HG03442 (cell line): ENCODE results near the gene FNTB.
A peak's percentile ranks its signal among the peaks of the same experiment; 100 is the strongest.

Experiments
- ATAC-seq: cut with Tn5 transposase; IDR thresholded peaks from one replicate; pipeline ENCODE4 v1.9.1; 2021; ENCODE audit warnings: mild to moderate bottlenecking, moderate library complexity; ENCODE audit not compliant: unreplicated experiment

The FNTB gene

GRCh38 chr14:64974563-64974962, 12.1 kb upstream of the FNTB start:
- ATAC-seq, result no peak

DNA sequence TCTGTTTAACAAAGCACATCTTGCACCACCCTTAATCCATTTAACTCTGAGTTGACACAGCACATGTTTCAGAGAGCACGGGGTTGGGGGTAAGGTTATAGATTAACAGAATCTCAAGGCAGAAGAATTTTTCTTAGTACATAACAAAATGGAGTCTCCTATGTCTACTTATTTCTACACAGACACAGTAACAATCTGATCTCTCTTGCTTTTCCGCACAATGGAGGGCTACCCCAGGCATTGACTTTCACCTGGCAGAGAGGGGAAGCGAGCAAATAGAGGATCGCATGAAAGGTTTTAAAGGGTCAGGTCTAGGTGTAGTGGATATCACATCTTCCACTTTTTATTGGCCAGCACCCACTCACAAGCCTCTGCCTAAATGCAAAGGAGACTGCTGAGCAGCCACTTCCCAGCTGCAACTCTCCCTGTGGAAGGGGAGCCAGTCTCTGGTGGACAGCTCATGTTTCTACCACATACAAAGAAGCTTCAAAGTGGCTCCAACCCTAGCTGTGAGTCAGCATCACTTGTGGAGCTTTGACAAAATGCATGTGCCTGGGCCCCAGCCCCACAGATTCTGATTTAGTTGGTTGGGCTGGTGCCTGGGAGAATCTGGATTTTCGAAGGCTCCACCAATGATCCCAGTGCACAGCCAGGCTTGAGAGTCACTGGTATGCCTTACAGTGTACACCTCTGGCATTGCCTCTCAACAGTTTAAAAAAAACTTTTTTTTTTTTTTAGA, 7.2 kb upstream of the FNTB start:
- ATAC-seq, result no peak

DNA sequence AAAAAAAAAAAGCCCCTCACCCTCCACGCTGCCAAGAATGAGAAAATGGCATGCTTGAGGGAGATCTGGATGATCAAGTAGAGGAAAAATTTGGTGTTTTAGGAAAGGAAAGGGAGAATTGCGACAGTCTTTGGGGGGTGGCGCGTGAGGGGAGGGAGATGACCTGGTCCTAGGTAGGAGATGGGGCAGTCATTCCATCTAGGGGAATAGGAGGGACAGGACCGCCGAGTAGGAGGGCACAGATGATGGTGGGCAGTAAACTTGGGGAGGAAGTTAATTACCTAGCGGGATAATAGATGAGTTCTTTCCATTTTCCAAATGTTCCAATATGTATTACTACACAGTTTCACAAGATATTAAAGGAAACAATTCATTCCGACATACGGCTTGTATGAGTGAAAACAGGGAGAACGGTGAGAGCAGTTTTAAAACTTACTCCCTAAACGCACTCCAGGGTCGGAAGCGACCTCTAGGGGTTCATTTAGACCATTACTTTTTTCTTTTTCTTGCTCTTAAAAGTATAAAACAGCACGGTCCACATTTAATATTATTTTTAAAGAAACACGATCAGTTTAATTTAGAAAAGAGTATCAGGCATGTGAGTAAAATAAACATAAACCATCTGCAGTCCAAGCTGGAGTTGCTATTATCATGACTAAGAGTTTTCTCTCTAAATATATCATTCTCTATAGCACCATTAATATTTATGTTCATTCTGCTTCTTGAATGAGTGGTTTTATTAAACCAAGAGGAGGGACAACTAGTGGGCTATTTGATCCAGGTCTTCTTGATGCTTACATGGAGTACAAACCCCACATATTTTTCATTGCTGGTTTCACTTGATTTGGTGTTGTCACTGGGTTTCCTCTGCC, 3.0 kb upstream of the FNTB start:
- no peak for ATAC-seq

DNA sequence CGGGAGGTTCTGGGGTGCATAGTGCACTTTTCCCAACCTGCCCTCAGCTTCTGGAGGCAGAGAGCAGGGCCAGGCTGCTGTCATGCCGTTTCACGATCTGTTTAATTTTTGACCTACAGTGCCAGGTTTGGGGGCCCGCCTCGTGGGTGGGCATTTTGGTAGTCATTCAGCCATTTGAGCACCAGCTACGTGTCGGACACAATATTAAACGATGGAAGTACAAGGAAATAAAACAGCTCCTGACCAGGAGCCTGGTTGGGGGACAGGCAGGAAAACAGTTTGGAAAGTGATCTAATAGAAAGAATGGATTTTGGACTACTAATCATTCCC, 708 bp downstream of the FNTB start:
- ATAC-seq, result no peak

GRCh38 chr14:64990296-64990695, 3.6 kb downstream of the FNTB start:
- ATAC-seq, result no peak

- ATAC-seq, result no peak
Measured at GRCh38 chr14:64990939-64991338, 4.2 kb downstream of the FNTB start.

DNA sequence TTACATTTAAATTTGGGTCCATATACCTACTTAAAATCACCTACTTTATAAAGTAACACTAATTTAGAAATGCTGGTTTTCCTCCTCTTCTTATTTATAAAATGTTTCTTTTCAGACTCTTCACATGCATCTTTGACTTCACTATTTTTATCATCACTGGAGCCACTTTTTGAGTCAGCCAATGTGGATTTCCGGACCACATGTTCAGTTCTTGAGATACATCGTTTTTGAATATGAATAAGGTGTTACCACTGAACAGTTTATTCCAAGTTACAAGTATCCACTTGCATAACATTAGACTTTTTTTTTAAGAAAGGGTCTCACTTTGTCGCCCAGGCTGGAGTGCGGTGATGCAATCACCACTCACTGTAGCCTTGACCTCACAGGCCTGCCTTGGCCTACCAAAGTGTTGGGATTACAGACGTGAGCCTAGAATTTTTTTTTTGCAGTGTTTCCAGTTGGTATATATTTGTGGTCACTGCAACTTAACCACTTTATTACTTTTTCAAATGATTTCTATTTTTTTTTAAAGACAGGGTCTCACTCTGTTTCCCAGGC, 5.7 kb downstream of the FNTB start:
- ATAC-seq, result peak; percentile 35

DNA sequence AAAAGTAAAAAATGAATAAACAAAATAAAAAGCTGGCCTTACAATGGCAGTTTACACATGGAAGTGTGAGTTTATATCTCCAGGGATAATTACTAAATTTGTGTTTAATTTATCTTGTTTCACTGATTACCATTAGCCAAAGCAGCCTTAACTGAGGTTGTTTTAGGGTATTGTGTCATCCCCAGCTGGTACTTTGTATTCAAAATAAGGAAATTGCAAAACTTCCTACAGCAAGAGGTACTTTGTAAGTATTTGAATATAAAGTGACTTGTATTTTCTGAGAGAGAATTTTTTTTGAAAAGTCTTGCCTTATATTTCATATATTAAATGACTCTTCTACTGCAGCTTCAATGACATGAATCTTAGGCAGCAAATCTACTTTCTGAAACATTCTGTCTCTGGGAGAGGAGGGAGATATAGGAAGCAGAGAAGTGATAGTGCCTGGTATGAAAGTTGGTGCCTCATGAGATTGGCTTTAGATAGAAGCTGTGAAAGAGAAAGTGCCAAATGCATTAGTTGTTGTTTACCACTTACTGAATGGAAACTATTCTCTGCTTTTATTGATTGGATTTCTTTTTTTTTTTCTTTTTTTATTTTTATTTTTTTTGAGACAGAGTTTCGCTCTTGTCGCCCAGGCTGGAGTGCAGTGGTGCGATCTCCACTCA, 6.7 kb downstream of the FNTB start:
- ATAC-seq, result no peak

GRCh38 chr14:64994540-64994939, 7.8 kb downstream of the FNTB start:
- ATAC-seq, result no peak

DNA sequence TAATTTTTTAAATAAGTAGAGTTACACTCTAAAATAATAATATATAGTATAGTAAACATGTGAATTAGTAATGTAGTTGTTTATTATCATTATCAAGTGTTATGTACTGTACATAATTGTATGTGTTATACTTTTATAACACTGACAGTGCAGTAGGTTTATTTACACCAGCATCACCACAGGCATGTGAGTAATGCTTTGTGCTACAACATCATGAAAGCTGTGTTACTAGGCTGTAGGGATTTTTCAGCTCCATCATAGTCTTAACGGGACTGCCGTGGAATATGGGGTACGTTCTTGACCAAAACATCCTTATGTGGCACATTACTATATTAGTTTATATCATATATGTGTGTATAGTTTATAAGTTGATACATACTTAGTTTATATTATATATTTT, 8.6 kb downstream of the FNTB start:
- no peak for ATAC-seq

DNA sequence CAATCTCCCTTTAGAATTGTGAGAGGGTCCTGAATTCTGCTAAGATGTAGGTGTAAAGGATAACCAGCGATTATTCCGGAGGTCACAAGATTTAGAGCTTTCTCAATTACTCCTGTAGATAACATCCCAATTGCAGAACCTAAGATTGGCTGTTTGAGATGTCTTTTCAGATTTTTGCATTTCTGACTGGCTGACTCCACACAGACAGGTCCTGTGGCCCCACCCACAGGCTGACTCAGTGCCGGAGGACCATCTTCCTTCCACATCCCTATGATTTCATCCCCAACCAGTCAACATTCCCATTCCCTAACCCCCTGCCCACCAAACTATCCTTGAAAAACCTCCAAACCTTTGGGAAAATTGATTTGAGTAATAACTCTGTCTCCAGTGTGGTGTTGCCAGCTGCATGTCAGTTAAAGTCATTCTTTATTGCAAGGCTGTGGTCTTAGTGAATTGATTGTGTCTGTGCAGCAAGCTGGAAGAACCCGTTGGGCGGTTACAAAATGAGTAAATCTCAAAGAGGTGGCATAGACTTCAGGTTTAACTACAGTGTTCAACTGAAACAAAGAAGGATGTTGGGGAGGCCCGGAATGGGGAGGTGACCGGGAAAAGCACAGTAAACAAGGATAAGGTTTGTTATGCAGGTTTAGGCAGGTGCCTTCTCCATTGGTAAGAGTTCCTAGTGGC, 10.6 kb downstream of the FNTB start:
- no peak for ATAC-seq

DNA sequence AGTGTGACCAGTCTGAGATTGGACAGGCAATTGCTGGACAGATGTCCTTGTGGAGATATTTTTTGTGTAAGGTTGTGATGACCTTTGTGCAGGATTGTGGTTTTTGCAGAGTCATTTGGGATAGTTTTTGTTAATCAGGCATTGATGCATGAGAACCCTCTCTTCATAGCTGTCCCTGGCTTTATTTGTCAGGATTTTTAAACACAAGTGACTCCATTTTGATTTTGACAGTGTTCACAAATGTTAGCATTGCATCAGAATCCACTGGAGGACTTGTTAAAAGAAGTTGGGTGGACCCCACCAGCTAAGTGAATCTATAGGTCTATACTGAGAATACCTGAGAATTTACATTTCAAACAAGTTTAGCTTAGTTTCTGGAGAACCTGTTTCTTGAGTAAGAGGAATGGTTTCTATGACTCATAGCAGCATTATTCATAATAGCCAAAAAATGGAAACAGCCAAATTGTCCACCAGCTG, 11.8 kb downstream of the FNTB start:
- ATAC-seq, result no peak

DNA sequence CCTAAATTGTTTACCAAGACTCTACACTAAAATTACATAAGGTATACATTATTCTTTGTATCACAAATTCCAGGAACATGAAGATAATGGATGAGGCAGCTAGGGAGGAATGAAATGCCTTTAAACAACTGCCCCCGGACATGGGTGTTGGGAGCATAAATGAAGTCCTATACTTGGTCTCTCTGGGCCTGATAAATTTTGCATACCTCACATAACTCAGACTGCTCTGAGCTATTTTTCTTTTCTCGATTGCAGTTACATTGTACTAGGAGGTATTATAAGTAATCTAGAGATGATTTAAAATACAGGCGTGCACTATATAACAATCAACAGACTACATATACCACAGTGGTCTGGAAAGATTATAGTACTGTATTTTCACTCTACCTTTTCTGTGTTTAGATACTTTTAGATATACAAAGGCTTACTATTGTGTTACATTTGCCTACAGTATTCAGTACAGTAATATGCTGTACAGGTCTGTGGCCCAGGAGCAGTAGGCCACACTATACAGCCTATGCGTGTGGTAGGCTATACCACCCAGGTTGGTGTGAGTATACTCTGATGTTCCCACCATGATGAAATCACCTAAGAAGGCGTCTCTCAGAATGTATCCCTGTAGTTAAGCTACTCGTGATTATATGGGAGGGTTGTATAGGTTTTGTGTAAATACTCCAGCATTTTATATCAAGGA, 14.3 kb downstream of the FNTB start:
- no peak for ATAC-seq

GRCh38 chr14:65001723-65002122, 15.0 kb downstream of the FNTB start:
- ATAC-seq, result no peak

DNA sequence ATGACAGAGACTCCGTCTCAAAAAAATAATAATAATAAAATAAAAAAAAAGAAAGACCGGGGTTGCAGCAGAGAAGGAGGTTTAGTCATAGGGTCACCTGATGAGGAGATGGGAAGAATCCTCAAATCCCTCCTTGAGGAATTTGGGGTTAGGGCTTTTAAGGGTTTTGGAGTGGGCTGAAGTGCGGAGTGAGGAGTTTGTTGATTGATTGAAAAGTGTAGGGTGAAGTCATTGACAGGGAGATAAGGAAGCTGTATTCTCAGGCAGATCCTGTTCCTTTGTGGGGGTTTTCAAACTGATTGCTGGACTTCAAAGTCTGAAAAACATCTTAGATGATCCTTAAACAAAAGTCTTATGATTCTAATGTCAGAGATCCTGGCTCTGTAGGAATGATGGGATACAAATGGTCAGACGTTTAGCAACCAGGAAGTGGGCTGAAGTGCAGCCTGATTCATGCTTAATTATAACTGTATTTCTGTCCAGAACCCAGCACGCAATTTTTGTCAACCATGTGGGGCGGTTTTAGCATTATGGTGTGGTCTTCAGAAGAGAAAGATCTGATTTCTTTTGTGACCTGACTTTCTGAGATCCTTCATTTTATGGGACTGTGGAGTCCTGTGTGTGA, 16.0 kb downstream of the FNTB start:
- ATAC-seq, result no peak

GRCh38 chr14:65003394-65003793, 16.7 kb downstream of the FNTB start:
- peak; percentile 66 for ATAC-seq

GRCh38 chr14:65006261-65006721, 19.6 kb downstream of the FNTB start:
- ATAC-seq, result no peak

DNA sequence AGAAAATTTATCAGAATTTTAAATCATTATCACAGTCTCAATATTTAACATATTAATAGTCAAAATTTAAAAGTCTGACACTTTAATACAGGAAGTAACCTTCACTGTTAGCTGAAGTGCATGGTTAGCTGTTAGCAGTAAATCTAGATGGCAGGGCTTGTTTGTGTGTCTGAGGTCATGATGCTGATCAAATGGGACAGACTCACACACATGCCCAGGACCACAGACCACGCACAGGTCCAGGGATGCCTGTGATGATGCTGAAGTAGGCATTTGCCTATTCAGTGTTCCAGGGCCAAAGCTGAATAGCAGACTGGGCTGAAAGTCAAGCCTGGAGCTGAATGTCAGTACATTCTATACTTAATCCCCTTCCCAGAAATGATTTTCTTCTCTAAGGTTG, 20.5 kb downstream of the FNTB start:
- no peak for ATAC-seq

GRCh38 chr14:65010211-65010931, 23.7 kb downstream of the FNTB start:
- ATAC-seq, result no peak
